HG03045 (cell line): ENCODE data around the gene ADAP1.
"Not testable (repeated sequence)": the region's sequence is repeated elsewhere in the genome, so short reads cannot be mapped to it uniquely, and the experiment has no call there.

Experiments used
- ATAC-seq: cut with Tn5 transposase; IDR thresholded peaks from one replicate; pipeline ENCODE4 v1.9.1; 2021; ENCODE audit warnings: mild to moderate bottlenecking, moderate library complexity; ENCODE audit not compliant: unreplicated experiment

The ADAP1 gene, protein sequence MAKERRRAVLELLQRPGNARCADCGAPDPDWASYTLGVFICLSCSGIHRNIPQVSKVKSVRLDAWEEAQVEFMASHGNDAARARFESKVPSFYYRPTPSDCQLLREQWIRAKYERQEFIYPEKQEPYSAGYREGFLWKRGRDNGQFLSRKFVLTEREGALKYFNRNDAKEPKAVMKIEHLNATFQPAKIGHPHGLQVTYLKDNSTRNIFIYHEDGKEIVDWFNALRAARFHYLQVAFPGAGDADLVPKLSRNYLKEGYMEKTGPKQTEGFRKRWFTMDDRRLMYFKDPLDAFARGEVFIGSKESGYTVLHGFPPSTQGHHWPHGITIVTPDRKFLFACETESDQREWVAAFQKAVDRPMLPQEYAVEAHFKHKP

DNA sequence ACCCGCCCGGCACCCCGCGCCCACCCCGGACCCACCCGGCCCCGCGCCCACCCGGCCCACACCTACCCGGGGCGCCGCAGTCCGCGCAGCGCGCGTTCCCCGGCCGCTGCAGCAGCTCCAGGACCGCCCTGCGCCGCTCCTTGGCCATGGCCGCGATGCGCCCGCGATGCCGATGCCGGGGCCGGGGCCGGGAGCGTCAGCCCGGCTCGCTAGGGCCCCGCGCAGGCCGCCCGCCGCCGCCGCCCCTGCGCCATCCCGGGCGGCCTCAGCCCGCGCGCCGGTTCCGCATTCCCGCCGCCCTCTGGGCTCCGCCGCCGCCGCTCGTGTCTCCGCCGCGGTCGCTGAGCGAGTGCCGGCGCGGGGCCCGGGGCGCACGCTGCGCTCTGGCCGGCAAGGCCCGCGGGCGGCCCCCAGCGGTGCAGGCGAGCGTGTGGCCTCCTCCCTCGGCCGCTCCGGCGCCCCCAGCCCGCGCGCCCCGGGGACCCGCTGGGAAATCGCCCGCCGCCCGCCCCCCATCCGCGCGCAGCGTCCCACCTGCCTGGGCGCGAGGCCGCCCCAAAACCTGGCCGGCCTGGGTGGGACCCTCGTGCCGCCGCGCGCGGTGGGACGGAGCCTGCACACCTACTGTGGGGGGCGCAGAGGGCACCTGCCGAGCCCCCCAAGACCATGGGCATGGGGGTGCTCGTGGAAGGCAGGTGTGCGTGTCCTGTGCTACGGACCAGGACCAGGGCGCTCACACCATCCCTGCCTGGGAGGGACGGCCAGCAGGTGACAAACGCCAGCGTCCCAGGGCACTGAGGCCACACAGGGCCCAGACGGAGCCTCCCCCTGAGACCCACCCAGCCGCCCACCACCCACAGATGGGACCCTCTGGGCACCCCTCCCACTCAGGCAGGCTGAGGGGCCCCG, at the start of gene ADAP1:
Gene ADAP1, minus strand, starts transcription at position 351 of the 909 bp plus-strand sequence. Its CDS starts 203 bp downstream, at position 148.
- ATAC-seq: peak; percentile 49

DNA sequence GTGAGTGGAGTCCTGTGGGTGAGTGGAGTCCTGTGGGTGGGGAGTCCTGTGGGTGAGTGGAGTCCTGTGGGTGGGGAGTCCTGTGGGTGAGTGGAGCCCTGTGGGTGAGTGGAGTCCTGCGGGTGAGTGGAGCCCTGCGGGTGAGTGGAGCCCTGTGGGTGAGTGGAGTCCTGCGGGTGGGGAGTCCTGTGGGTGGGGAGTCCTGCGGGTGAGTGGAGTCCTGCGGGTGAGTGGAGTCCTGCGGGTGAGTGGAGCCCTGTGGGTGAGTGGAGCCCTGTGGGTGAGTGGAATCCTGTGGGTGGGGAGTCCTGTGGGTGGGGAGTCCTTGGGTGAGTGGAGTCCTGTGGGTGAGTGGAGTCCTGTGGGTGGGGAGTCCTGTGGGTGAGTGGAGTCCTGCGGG, 48.0 kb upstream of the ADAP1 start:
- not testable (repeated sequence) for ATAC-seq

DNA sequence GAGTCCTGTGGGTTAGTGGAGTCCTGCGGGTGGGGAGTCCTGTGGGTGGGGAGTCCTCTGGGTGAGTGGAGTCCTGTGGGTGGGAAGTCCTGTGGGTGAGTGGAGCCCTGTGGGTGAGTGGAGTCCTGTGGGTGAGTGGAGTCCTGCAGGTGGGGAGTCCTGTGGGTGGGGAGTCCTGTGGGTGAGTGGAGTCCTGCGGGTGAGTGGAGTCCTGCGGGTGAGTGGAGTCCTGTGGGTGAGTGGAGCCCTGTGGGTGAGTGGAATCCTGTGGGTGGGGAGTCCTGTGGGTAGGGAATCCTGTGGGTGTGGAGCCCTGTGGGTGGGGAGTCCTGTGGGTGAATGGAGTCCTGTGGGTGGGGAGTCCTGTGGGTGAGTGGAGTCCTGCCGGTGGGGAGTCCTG, 47.5 kb upstream of the ADAP1 start:
- not testable (repeated sequence) for ATAC-seq

DNA sequence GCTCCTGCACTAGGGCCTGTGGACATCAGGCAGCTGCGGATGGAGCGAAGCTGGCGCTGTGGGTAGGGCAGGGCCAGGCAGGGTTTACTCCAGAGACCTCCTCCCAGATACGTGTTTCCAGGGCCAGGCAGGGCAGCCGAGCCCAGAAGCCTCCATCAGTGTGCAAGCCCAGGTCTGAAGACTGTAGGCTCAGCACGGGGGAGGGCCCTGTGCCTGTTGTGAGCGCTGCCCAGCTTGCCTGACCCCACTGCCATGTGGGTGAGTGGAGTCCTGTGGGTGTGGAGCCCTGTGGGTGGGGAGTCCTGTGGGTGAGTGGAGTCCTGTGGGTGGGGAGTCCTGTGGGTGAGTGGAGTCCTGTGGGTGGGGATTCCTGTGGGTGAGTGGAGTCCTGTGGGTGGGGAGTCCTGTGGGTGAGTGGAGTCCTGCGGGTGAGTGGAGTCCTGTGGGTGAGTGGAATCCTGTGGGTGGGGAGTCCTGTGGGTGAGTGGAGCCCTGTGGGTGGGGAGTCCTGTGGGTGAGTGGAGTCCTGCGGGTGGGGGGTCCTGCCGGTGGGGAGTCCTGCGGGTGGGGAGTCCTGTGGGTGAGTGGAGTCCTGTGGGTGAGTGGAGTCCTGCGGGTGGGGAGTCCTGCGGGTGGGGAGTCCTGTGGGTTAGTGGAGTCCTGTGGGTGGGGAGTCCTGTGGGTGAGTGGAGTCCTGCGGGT, 46.7 kb upstream of the ADAP1 start:
- not testable (repeated sequence) for ATAC-seq

DNA sequence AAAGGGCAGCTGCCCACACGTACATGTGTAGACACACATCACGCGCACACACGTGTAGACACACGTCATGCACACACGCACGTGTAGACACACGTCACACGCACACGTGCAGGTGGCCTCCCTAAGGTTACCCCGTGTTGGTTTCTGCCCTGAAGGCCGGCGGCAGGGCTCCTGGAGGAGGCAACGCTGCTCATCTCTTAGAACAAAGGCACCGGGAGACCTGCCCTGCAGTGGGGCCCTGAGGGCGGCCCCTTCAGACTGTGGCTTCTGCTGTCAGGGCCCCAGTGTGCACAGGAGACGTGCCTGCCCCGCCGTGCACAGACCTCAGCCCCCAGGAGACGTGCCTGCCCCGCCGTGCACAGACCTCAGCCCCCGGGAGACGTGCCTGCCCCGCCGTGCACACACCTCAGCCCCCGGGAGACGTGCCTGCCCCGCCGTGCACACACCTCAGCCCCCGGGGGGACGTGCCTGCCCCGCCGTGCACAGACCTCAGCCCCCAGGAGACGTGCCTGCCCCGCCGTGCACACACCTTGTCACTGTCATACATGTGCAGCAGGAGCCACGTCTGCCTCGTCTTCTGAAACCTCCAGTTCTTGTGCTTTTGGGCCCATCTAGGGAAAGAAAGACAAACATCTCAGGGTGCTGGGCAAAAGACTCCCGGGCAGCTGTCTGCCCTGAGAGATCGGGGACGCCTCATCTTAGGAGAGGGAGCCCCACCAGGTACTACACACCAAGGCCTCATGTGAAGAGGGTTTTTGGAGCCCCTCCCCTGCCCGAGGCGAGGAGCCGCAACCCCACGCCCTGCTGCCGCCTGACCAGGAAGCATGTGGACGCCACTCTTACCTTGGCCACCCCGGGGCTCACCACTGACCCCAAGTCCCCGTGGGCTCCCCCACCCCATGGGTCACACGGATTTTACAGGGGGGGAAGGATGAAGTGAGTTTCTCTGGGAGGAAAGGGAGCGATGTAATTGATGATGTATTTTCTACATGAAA, 45.8 kb upstream of the ADAP1 start:
- no peak for ATAC-seq

DNA sequence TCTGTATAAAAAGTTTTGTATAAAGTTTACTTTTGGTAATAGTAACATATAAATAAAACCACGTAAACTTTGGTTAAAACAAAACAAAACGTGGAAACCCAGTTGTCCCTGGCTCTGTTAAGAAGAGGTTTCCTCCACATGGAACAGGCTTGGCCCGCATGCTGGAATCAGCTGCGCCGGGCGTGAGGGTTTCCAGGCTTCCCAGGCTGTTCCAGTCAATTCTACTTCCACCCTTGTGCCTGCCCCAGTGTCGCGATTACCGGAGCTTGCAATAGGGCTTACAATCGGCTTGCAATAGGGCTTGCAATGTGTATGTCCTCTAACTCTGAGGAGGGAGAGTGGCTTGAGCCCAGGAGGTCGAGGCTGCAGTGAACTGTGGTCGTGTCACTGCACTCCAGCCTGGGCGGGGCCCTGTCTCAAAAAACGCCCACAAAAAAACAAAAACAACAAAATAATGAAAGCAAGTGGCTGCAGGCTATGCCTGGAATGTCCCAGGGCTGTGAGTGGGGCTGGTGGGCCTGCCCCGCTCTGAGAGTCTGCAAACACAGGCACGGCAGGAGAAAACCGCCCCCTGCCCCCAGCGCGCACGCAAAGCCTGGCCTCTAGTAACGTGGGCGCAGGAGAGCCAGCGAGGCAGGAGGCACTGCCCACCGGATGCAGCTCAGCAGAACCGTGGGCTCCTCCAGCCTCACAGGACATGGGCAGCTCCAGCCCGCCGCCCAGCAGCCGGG, 44.8 kb upstream of the ADAP1 start:
- ATAC-seq: no peak

DNA sequence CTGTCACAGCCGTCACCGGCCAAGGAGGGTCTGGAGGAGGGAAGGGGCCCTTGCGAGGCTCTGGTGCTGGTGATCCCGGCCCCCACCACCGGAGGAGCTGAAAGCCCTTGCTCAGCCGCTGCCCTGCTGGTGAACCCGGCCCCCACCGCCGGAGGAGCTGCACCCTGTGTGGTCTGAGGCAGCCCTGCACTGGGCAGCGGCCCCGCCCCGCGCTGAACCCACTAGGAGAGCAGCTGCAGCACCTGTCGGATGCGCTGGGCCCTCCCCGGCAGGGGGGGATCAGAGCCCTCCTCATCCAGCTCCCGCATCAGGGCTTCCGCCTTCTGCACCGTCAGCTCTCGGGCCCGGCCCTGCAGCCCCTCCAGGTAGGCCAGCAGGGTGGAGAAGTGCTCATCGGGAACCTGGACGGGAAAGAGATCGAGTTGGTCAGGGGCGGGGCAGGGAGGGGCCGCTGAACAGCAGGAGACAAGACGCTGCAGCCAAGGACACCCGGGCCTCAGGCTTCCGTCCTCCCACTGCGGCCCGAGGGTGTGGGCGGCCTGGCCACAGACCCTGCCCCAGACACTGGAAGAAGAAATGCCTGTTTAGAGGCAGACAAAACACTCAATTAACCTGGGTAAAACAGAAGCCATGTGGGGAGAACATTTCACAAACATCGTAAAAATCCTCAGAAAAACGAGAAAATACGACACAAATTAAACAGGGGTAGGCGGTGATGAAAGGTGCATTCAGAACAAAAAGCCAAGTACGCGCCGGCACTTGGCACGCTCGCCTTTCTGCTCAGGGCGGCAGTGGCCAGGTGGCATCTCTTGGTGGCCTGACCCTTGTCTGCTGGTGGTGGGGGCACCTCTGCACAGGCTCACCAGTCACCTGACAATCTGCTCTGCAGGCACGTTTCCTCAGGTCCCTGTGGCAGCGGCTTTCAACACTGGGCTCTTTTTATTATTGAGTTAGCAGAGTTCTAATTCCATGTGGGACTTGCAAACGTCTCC, 43.2 kb upstream of the ADAP1 start:
- ATAC-seq: no peak

DNA sequence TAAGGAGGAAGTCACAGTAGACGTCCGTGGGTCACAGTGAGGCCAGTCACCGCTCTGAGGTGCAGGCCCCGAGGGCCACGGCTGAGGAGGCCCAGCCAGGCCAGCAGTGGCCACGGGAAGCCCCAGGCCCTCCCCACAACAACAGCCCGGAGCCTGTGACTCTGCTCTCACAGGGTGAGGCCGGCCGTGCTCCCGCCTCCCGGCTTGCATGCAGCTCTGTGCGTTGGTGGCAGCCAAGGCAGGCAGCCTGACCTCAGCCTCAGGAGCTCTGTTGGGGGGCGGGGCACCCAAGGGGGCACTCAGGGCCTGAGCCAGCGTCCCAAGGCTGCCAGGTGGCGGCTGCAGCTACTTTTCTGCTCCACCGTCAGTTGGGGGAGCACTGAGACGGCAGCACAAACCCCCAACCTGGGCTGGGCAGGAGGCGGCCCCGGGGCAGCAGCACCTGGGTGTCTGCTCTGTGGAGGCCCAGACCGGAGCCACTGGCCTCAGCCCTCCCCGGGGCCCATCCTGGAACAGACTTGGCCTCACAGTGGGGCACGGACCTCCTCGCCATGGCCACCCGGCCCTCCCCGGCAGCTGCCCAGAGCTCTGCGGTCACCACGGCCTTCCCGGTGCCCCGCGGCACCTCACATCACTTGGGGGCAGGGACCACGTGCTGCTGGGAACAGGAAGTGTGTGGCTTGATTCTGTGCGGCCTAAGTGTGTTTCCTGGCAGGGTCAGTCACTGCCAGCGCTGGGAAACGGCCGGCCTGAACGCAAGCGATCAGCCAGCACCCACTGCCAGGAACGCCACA, 41.8 kb upstream of the ADAP1 start:
- ATAC-seq: no peak

DNA sequence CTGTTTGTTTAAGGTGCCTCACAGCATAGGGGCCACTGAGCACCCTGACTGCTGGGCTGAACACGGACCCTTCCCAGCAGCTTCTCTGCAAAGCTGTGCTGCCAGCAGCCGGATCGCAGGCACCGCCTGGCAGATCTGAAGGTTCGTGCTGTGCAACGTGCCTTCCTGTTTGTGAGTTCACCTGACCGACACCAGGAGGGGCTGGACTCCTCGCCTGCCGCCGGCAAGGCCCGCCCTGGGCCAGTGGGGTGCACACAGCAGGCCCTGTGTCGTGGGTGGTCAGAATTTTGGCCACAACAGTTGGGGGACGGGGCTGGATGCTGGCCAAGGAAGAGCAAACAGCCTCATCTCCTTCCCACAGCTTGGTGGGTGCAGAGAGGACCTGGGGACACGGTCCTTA, 41.1 kb upstream of the ADAP1 start:
- no peak for ATAC-seq

DNA sequence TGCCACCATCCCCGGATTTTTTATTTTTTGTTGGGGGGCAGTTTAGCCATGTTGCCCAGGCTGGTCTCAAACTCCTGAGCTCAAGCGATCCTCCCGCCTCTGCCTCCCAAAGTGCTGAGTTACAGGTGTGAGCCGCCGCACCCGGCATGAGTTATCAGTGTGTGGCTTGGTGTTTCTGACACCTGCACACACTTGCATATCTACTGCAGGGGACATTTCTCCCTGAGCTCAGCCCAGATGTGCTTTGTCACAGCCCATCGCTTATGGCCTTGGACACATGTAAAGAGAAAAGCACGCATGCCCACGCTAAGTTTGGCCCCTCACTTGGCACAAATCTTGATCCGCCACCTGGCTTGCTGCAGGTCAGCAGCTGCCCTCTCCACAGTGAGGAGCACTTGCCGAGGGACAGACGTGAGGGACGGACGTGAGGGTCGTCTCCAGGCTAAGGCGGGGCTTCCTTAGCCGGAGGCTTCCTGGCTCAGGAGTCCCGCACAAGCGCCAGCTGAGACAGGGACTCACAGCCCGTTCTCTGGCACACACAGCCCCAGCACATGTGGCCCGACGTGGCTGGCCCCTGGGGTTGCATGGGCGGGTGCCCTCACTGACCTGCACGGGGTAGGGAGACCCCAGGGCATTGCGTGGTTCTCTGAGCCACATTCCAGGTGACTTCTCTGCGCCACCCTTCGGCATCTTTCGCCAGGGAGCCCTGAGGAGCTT, 40.3 kb upstream of the ADAP1 start:
- ATAC-seq: no peak

DNA sequence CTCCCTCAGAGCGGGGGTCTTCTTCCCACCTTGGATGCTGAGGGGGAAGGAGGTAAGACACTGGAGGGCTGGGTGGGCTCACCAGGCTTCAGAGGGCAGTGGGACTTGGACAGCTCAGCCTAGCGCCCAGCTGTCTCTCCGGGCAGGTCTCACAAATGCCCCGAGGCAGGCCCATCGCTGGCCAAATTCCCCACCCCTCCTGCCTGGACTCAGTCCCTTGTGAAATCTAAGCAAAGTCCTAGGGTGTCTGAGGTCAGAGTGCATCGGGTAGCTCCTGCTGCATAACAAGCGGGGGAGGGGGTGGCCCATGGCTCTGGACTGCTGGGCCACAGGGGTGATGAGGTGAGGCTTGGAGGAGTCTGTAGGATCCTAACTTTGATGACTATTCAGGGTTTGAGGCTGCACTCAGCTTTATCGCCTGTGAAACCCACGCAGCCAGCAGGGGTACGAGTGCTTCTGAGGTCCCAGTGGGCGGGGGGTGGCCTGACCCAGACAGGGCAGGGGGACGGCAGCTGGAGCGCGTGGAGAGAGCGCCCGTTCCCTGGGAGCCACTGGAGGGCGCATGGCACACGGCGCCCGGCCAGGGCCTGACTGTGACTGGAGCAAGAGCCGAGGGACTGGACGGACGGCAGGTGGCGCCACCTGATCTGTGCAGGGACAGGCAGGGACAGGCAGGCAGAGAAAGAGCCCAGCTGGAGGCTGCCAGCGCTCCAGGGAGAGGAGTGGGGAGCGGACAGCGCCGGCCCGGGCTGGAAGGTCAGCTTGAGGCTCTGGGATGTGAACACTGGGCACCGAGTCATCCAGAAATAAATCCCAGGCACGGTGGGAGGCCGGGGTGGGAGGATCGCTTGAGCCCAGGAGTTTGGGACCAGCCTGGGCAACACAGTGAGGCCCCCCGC, 38.5 kb upstream of the ADAP1 start:
- ATAC-seq: peak; percentile 82

DNA sequence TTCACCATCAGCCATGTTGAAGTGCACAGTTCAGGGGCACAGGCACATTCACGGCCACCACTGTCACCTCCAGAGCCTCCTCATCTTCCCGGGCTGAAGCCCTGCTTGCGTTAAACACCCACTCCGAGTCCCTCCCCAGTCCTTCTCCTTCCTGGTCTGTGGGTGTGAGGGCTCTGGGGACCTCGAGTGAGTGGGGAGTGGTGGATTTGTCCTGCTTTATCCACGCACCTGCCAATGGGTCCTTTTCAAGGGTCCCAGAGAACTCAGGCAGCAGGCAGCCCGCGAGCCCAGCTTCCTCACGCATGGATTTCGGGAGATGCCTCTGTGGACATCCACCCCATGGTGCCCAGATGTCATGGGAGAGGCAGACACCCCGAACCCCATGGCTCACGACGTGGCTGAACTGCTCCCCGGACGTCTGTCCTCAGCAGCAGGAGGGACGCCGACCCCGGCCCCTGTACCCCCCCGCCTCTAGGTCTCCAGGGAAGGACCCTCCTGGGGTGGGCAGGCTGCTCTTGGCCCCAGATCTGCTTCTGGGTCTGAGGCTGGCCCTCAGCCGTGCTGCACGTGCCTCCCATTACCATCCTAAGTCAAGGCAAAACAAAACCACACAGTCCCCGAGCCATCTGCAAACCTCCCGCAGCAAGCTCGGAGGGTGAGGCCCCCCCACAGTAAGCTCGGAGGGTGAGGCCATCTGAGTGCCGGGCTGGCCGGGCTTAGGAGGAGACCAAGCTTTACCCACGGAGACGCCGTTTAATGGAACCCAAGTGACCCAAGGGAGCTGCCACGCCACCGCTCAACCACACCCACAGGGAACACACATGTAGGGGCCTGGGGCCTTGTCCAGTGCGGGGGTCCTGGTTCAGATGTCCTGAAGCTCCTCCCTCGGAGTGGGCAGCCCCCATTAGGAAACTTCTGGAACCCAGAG, 37.5 kb upstream of the ADAP1 start:
- ATAC-seq: no peak

DNA sequence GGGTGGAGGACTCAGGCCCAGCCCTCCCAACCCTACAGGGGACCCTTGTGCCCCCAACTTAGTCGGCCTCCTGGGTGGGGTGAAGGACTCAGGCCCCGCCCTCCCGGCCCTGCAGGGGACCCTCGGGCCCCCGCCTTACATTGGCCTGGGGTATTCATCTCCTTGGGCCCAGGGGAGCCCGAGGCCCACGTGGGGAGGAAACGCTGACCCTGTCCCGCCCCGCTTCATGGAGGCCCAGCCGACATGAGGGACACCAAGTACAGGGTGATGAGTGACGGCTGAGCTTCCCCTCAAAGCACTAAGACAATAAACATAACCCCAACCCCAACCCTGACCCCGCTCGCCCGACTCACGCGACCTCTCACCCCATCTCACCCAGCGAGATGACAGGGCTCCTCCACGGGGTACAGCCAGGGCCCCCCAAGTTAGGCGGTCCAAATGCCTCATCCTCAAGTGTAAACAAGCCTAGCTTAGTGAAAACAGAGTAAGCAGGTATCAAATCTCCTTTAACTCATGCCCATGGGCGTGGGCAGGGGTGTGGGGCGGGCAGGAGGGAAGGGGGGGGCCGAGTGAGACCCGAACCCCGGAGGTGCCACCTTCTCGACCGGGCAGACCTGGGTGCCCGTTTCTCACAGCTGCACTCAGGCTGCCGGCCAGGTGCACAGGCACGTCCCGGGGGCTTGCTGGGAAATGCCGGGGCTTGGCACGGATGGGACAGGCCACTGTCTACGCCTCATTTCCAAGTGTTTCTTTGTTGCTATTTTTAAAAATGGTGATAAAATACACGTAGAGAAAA, 36.7 kb upstream of the ADAP1 start:
- no peak for ATAC-seq

DNA sequence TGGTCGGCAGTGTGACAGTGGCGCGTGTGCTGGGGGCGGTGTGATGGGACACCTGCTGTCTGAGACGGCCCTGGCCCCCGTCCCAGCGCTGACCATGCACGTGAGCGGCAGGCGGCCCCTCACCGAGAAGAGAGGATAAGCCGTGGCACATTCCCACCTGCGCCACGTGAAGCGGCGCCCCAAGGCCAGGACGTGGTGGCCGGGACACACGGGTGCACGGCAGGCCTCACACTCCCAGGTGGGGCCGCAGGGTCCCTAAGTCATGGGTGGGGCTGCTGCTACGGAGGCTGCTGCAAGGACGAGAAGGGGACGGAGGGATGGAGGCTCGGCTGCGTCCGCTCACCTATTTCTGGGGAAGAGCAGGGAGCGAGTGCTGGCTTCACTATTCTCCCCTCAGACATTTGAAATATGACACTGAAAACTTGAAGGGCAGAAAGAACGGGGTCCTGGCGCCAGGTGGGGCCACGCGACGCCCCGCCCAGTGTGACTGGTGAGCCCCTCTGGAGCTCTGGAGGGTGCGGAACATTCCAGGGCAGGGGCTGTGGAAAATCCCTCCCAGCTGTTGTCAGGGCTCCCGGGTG, 36.0 kb upstream of the ADAP1 start:
- ATAC-seq: no peak
